GM12878 (cell line): Measurements from ENCODE around the gene CNOT10. TPM values are rescaled to one million over a fixed set of nuclear protein-coding genes. Genes with fewer than 3 reads are reported as not detected.

Source experiments
- ATAC-seq: fragments of 200-7000 bp; cut with Tn5 transposase; 3 replicates; pipeline ENCODE4 v1.9.1; 2020; ENCODE audit warnings: mild to moderate bottlenecking, moderate library complexity
- BruUV-seq: library from RNA; stranded (reverse); fragments of 400-500 nt; replicated peaks from 2 replicates; lab custom pipeline; 2021; lab: Mats Ljungman, UMichigan
- CTCF ChIA-PET: fragments of 300-600 bp; sonication (Branson Sonifier 250); formaldehyde crosslinking; extraction: SDS; loops from one replicate; lab custom pipeline; 2021; ENCODE audit warnings: inconsistent platforms; lab: Yijun Ruan, JAX
- POLR2A ChIA-PET: fragments of 350-600 bp; formaldehyde crosslinking; extraction: SDS; loops from one replicate; lab custom pipeline; 2021; ENCODE audit warnings: inconsistent platforms; lab: Charles Lee
- RAD21 ChIA-PET: fragments of 300-600 bp; sonication (Branson Sonifier 250); formaldehyde crosslinking; loops from one replicate; lab custom pipeline; 2023; ENCODE audit warnings: antibody characterized with exemption; ENCODE audit not compliant: unreplicated experiment; lab: Charles Lee
- SMC1A ChIA-PET: fragments of 300-600 bp; sonication (Branson Sonifier 250); formaldehyde crosslinking; loops from one replicate; lab custom pipeline; 2023; ENCODE audit not compliant: unreplicated experiment, uncharacterized antibody; lab: Charles Lee
- DNase-seq: peaks from one replicate; pipeline ENCODE4 v3.0.0-alpha.2; 2011; ENCODE audit warnings: low read depth, low spot score
- FAIRE-seq: peaks from 3 replicates; lab custom pipeline; 2011; peaks lifted over from hg19 to GRCh38; lab: Jason Lieb, UNC
- H2AFZ ChIP-seq: 2 replicates; pipeline ENCODE4 v1.6.0; 2011; ENCODE audit warnings: low read depth, low read length, control low read depth; ENCODE audit not compliant: control insufficient read depth
- H3K27ac ChIP-seq: 2 replicates; pipeline ENCODE4 v1.5.1; 2011; ENCODE audit warnings: control low read depth; ENCODE audit not compliant: control insufficient read depth, insufficient read depth
- H3K27me3 ChIP-seq, 2 experiments: replicated peaks in 1 of 2; 2 replicates each; pipeline versions ENCODE4 v1.6.0 to v1.6.1; 2011; ENCODE audit warnings: low read length in 1 of 2; ENCODE audit not compliant: control insufficient read depth in 2 of 2, insufficient read depth in 2 of 2
- H3K36me3 ChIP-seq, 2 experiments: 2 replicates each; pipeline ENCODE4 v1.5.1; 2011; ENCODE audit warnings: low read length in 1 of 2; ENCODE audit not compliant: control insufficient read depth in 2 of 2, insufficient read depth in 2 of 2
- H3K4me1 ChIP-seq: 2 replicates; pipeline ENCODE4 v1.6.1; 2011; ENCODE audit warnings: mild to moderate bottlenecking, low read length, moderate library complexity, mixed read lengths; ENCODE audit not compliant: control insufficient read depth, insufficient read depth
- H3K4me2 ChIP-seq: 2 replicates; pipeline ENCODE4 v1.6.0; 2011; ENCODE audit warnings: control low read depth; ENCODE audit not compliant: control insufficient read depth, insufficient read depth
- H3K4me3 ChIP-seq: fragments of 200-600 bp; sonication (generic); 2 replicates; pipeline ENCODE4 v1.5.1; 2016
- H3K79me2 ChIP-seq: 2 replicates; pipeline ENCODE4 v1.6.0; 2011; ENCODE audit warnings: low read length; ENCODE audit not compliant: control insufficient read depth, insufficient read depth
- H3K9ac ChIP-seq: 2 replicates; pipeline ENCODE4 v1.8.0; 2011; ENCODE audit warnings: low read length, control low read depth, mixed read lengths; ENCODE audit not compliant: control insufficient read depth, insufficient read depth
- H3K9me3 ChIP-seq: replicated peaks from 3 replicates; pipeline ENCODE4 v1.5.1; 2011; ENCODE audit warnings: mild to moderate bottlenecking, low read length; ENCODE audit not compliant: control insufficient read depth, insufficient read depth
- H4K20me1 ChIP-seq: 2 replicates; pipeline ENCODE4 v1.6.0; 2011; ENCODE audit not compliant: control insufficient read depth, insufficient read depth
- EP300 ChIP-seq, 2 experiments: fragments of 150-350 bp in 1 of 2; IDR thresholded peaks; 2 replicates each; pipeline ENCODE4 v1.6.1; 2011 to 2012; ENCODE audit warnings: low read depth in 2 of 2, low read length in 2 of 2, borderline replicate concordance in 1 of 2, improper control_type of control experiment in 1 of 2, inconsistent platforms in 1 of 2; ENCODE audit not compliant: control insufficient read depth in 1 of 2
- RAD21 ChIP-seq: IDR thresholded peaks from 2 replicates; pipeline ENCODE4 v1.6.1; 2011; ENCODE audit warnings: mild to moderate bottlenecking, low read depth, low read length, moderate library complexity; ENCODE audit not compliant: insufficient read depth
- SMAD1 ChIP-seq: fragments of 450-650 bp; IDR thresholded peaks from 2 replicates; pipeline ENCODE4 v1.6.1; 2018; ENCODE audit warnings: mild to moderate bottlenecking, low read depth; ENCODE audit not compliant: partially characterized antibody
- STAT3 ChIP-seq: IDR thresholded peaks from 2 replicates; pipeline ENCODE4 v1.6.1; 2011; ENCODE audit warnings: low read depth, low read length, improper control_type of control experiment
- WGBS: methylation state at CpG from one replicate; pipeline ENCODE4 v1.1.6; 2016; ENCODE audit warnings: low lambda C conversion rate; ENCODE audit not compliant: insufficient replicate concordance, insufficient coverage; ENCODE audit errors: missing lambda C conversion rate; 5-methylcytosine and 5-hydroxymethylcytosine counted together
- in situ Hi-C: fragments of 300-500 bp; cut with MboI; formaldehyde crosslinking; loops from 9 replicates; pipeline ENCODE4 v1.14.3; 2018; ENCODE audit warnings: mixed read lengths
- intact Hi-C: fragments of 100-400 bp; cut with micrococcal nuclease; formaldehyde crosslinking; loops from one replicate; pipeline ENCODE4 v1.14.2; 2022; ENCODE audit not compliant: unreplicated experiment
- polyA plus RNA-seq, 11 experiments: library from polyadenylated mRNA; depleted of rRNA in 4 of 11; unstranded in 6 of 11; stranded (reverse) in 5 of 11; fragments of >200 nt; fragmentation: Nextera tagmentation in 4 of 11; fragmentation: Illumina TruSeq in 1 of 11; extraction: Ambion mirVana in 4 of 11; extraction: Trizol in 1 of 11; gene quantifications; 1 replicate in 1 of 11; 2 replicates in 10 of 11; pipeline versions ENCODE4 v1.2.1 to v1.2.3, GENCODE V29; 2011 to 2016; ENCODE audit warnings: inconsistent platforms in 2 of 11, missing spikeins in 2 of 11, low read depth in 1 of 11
- total RNA-seq, 4 experiments: library from RNA; depleted of rRNA in 3 of 4; stranded (reverse); fragments of >200 nt in 3 of 4; fragmentation: Illumina TruSeq in 1 of 4; extraction: Trizol in 1 of 4; gene quantifications; 2 replicates each; pipeline versions ENCODE4 v1.2.1 to v1.2.3, GENCODE V29; 2013 to 2021
- TF ChIP-seq, protein P1 (sequence below): fragments of 450-650 bp; IDR thresholded peaks from 2 replicates; pipeline ENCODE4 v1.6.1; 2016; ENCODE audit warnings: mild to moderate bottlenecking
- TF ChIP-seq, protein P2 (sequence below), 3 experiments: IDR thresholded peaks in 2 of 3; conservative IDR thresholded peaks in 1 of 3; 2 replicates each; pipeline ENCODE4 v1.5.1; 2011; ENCODE audit warnings: low read depth in 3 of 3, low read length in 3 of 3, mild to moderate bottlenecking in 3 of 3, control low read depth in 2 of 3, moderate library complexity in 2 of 3, inconsistent platforms in 1 of 3, mixed read lengths in 1 of 3; ENCODE audit not compliant: control insufficient read depth in 2 of 3, insufficient read depth in 1 of 3; ENCODE audit errors: extremely low read depth in 1 of 3
- TF ChIP-seq, protein P3 (sequence below): IDR thresholded peaks from 2 replicates; pipeline ENCODE4 v1.6.1; 2012; ENCODE audit warnings: low read depth, low read length, improper control_type of control experiment
- TF ChIP-seq, protein P4 (sequence below): fragments of 150-350 bp; IDR thresholded peaks from 2 replicates; pipeline ENCODE4 v1.6.1; 2014; ENCODE audit warnings: mild to moderate bottlenecking, low read depth, low read length

The CNOT10 gene
- total and polyA plus RNA-seq, 10 of the 15 experiments (the other 5 are each of a cell fraction or from before 2014, with no cell fraction given), result 18.2 to 51.9 (median 45.5) TPM

DNA sequence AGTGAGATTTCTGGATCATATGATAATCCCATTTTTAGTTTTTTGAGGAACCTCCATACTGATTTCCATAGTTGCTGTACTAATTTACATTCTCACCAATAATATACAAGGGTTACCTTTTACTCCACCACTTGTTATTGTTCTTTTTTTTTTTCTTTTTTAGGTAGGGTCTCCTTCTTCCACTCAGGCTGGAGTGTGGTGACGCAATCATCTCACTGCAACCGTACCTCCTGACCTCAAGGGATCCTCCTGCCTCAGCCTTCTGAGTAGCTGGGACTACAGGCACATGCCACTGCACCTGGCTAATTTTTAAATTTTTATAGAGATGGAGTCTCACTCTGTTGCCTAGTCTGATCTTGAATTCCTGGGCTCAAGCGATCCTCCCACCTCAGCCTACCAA is 24.4 kb upstream of the CNOT10 start:
- Histone ChIP-seq H3K9ac (no peak overlapping the region), H2AFZ (no peak overlapping the region), H4K20me1 (no peaks in the 10 kb centered on the region), H3K4me3 (no peak overlapping the region), H3K27me3 (no peaks in the 10 kb centered on the region; a peak in 1 of 4 replicates), H3K27ac (no peak overlapping the region), H3K4me2 (no peak overlapping the region), H3K9me3 (no peaks in the 10 kb centered on the region), H3K79me2 (no peaks in the 10 kb centered on the region), H3K4me1 (no peaks in the 10 kb centered on the region), H3K36me3 (no peaks in the 10 kb centered on the region)
- POLR2A ChIA-PET, result no interaction called here
- in situ Hi-C loops (loop anchor here (10.0 kb wide), 3 partner anchors 286 to 486 kb away; no protein-coding TSS in a partner anchor), intact Hi-C loops (loop anchor here (10.0 kb wide), 1 partner anchor 286 kb away; no protein-coding TSS in a partner anchor)
- SMC1A ChIA-PET, result interaction anchor here (1.5 to 1.9 kb wide), 2 partner anchors 10 to 146 kb away, joined by 4 to 6 read pairs; no protein-coding TSS in a partner anchor
- no peak for ATAC-seq
- no peak for FAIRE-seq
- DNase-seq, result no peak
- no TSS peak for BruUV-seq
- RAD21 ChIA-PET, result no interaction called here
- 63% methylated on average over 3 of the region's 3 CpGs for WGBS
- TF ChIP-seq STAT3 (no peak), RAD21 (no peak), EP300 (IDR thresholded peaks at IDR 0.05; ENCODE audit: borderline replicate concordance in 1 of 2, control insufficient read depth in 1 of 2, low read depth in 2 of 2, low read length in 2 of 2) (no peak), SMAD1 (no peak)
- TF ChIP-seq, protein P1, sequence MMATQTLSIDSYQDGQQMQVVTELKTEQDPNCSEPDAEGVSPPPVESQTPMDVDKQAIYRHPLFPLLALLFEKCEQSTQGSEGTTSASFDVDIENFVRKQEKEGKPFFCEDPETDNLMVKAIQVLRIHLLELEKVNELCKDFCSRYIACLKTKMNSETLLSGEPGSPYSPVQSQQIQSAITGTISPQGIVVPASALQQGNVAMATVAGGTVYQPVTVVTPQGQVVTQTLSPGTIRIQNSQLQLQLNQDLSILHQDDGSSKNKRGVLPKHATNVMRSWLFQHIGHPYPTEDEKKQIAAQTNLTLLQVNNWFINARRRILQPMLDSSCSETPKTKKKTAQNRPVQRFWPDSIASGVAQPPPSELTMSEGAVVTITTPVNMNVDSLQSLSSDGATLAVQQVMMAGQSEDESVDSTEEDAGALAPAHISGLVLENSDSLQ, result no peak
- TF ChIP-seq, protein P2, sequence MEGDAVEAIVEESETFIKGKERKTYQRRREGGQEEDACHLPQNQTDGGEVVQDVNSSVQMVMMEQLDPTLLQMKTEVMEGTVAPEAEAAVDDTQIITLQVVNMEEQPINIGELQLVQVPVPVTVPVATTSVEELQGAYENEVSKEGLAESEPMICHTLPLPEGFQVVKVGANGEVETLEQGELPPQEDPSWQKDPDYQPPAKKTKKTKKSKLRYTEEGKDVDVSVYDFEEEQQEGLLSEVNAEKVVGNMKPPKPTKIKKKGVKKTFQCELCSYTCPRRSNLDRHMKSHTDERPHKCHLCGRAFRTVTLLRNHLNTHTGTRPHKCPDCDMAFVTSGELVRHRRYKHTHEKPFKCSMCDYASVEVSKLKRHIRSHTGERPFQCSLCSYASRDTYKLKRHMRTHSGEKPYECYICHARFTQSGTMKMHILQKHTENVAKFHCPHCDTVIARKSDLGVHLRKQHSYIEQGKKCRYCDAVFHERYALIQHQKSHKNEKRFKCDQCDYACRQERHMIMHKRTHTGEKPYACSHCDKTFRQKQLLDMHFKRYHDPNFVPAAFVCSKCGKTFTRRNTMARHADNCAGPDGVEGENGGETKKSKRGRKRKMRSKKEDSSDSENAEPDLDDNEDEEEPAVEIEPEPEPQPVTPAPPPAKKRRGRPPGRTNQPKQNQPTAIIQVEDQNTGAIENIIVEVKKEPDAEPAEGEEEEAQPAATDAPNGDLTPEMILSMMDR (IDR thresholded peaks at IDR 0.05 in 2 of 3, conservative IDR thresholded peaks at IDR 0.05 in 1 of 3; ENCODE audit: control insufficient read depth in 2 of 3, extremely low read depth in 1 of 3, insufficient read depth in 1 of 3, low read depth in 3 of 3, low read length in 3 of 3), result no peak
- TF ChIP-seq, protein P3, sequence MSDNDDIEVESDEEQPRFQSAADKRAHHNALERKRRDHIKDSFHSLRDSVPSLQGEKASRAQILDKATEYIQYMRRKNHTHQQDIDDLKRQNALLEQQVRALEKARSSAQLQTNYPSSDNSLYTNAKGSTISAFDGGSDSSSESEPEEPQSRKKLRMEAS, result no peak
- TF ChIP-seq, protein P4, sequence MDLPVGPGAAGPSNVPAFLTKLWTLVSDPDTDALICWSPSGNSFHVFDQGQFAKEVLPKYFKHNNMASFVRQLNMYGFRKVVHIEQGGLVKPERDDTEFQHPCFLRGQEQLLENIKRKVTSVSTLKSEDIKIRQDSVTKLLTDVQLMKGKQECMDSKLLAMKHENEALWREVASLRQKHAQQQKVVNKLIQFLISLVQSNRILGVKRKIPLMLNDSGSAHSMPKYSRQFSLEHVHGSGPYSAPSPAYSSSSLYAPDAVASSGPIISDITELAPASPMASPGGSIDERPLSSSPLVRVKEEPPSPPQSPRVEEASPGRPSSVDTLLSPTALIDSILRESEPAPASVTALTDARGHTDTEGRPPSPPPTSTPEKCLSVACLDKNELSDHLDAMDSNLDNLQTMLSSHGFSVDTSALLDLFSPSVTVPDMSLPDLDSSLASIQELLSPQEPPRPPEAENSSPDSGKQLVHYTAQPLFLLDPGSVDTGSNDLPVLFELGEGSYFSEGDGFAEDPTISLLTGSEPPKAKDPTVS, result no peak
- CTCF ChIA-PET, result no interaction called here
